Breast epithelium (tissue), 4 donors: ENCODE data around the gene SPATA2. TPM values are rescaled to one million over a fixed set of nuclear protein-coding genes. Genes with fewer than 3 reads are reported as not detected.

Source experiments
- DNase-seq, 2 donors: peaks; one replicate each; pipeline ENCODE4 v3.0.0-alpha.2; 2019; ENCODE audit warnings: low spot score in 2 of 2
- H3K27ac ChIP-seq, 2 donors: fragments of 200-600 bp; sonication (generic) in 1 of 2; one replicate each; pipeline ENCODE4 v1.5.1; 2016 to 2019; ENCODE audit warnings: mild to moderate bottlenecking in 1 of 2
- H3K27me3 ChIP-seq, 2 donors: fragments of 200-600 bp; sonication (generic) in 1 of 2; one replicate each; pipeline versions ENCODE4 v1.5.1 to v1.6.0; 2017 to 2019; ENCODE audit warnings: control low read depth in 1 of 2, mild to moderate bottlenecking in 1 of 2
- H3K36me3 ChIP-seq: fragments of 200-600 bp; one replicate; pipeline ENCODE4 v1.5.1; 2019
- H3K4me1 ChIP-seq, 2 donors: fragments of 200-600 bp; sonication (generic); one replicate each; pipeline ENCODE4 v1.5.1; 2016 to 2019; ENCODE audit warnings: control low read depth in 1 of 2
- H3K4me3 ChIP-seq, 3 donors: fragments of 200-600 bp; sonication (generic); 1 replicate in 2 of 3; 2 replicates in 1 of 3; pipeline ENCODE4 v1.5.1; 2016 to 2019; ENCODE audit warnings: mild to moderate bottlenecking in 3 of 3, moderate library complexity in 2 of 3
- H3K9me3 ChIP-seq, 2 donors: fragments of 200-600 bp; sonication (generic) in 1 of 2; one replicate each; pipeline ENCODE4 v1.5.1; 2016 to 2019; ENCODE audit warnings: control low read depth in 1 of 2
- CTCF ChIP-seq, 3 donors: fragments of 450-650 bp; IDR thresholded peaks; one replicate each; pipeline ENCODE4 v1.5.1; 2016 to 2017; ENCODE audit warnings: antibody characterized with exemption in 3 of 3, mild to moderate bottlenecking in 3 of 3, moderate library complexity in 3 of 3
- POLR2A ChIP-seq: fragments of 450-650 bp; IDR thresholded peaks from one replicate; pipeline ENCODE4 v1.6.1; 2016; ENCODE audit warnings: antibody characterized with exemption, mild to moderate bottlenecking, moderate library complexity
- POLR2AphosphoS5 ChIP-seq, 3 donors: sonication (generic); formaldehyde crosslinking; IDR thresholded peaks; one replicate each; pipeline ENCODE4 v1.6.1; 2017; ENCODE audit warnings: antibody characterized with exemption in 3 of 3
- intact Hi-C: fragments of 100-400 bp; cut with DNase I; formaldehyde crosslinking; loops from one replicate; pipeline ENCODE4 v1.15.1; 2023; ENCODE audit warnings: low total_unique reads
- total RNA-seq, 3 donors: library from RNA; depleted of rRNA; stranded (reverse); fragments of >200 nt; gene quantifications; one replicate each; pipeline ENCODE4 v1.1.0, GENCODE V29; 2016

The SPATA2 gene
- total RNA-seq, 3 donors from 2014 or later: 1.8 to 4.6 (median 4.0) TPM

- H3K9me3 ChIP-seq: no peaks in the 10 kb centered on the region
- TF ChIP-seq POLR2A: no peak
- no peak for TF ChIP-seq POLR2AphosphoS5 (IDR thresholded peaks at IDR 0.05)
- no peak for DNase-seq
- H3K4me1 ChIP-seq: no peaks in the 10 kb centered on the region
- intact Hi-C loops: no loop called here
- no peaks in the 10 kb centered on the region for H3K36me3 ChIP-seq
- no peaks in the 10 kb centered on the region for H3K27me3 ChIP-seq
- H3K27ac ChIP-seq: no peak overlapping the region
- no peak overlapping the region for H3K4me3 ChIP-seq
Observed at GRCh38 chr20:49859011-49859410, 56.3 kb downstream of the SPATA2 start.

- H3K27me3 ChIP-seq: no peaks in the 10 kb centered on the region
- no peaks in the 10 kb centered on the region for H3K36me3 ChIP-seq
- no peaks in the 10 kb centered on the region for H3K9me3 ChIP-seq
- no peaks in the 10 kb centered on the region for H3K4me1 ChIP-seq
- DNase-seq: no peak
- H3K4me3 ChIP-seq: no peak overlapping the region
- intact Hi-C loops: no loop called here
- no peak overlapping the region for H3K27ac ChIP-seq
- TF ChIP-seq POLR2AphosphoS5 (IDR thresholded peaks at IDR 0.05) (no peak), POLR2A (no peak), CTCF (IDR thresholded peaks at IDR 0.05) (no peak)
Observed at GRCh38 chr20:49858076-49858585, 57.2 kb downstream of the SPATA2 start.

- H3K9me3 ChIP-seq: no peaks in the 10 kb centered on the region
- intact Hi-C loops: no loop called here
Observed at GRCh38 chr20:49856904-49857303, 58.4 kb downstream of the SPATA2 start.

GRCh38 chr20:49854190-49854875 is 61.0 kb downstream of the SPATA2 start:
- no peaks in the 10 kb centered on the region for H3K4me1 ChIP-seq
- DNase-seq: no peak
- no peak for TF ChIP-seq POLR2AphosphoS5 (IDR thresholded peaks at IDR 0.05)
- TF ChIP-seq POLR2A: no peak
- no peak for TF ChIP-seq CTCF (IDR thresholded peaks at IDR 0.05)
- intact Hi-C loops: no loop called here
- H3K27ac ChIP-seq: no peak overlapping the region
- H3K36me3 ChIP-seq: no peaks in the 10 kb centered on the region
- H3K4me3 ChIP-seq: no peak overlapping the region
- H3K27me3 ChIP-seq: no peaks in the 10 kb centered on the region
- H3K9me3 ChIP-seq: no peaks in the 10 kb centered on the region

More at GRCh38 chr20:49856904-49857303, 58.4 kb downstream of the SPATA2 start:
- no peak for DNase-seq
- TF ChIP-seq CTCF (IDR thresholded peaks at IDR 0.05) (no peak), POLR2A (no peak), POLR2AphosphoS5 (IDR thresholded peaks at IDR 0.05) (no peak)
- no peaks in the 10 kb centered on the region for H3K36me3 ChIP-seq
- H3K27ac ChIP-seq: no peak overlapping the region
- H3K27me3 ChIP-seq: no peaks in the 10 kb centered on the region
- no peaks in the 10 kb centered on the region for H3K4me1 ChIP-seq
- H3K4me3 ChIP-seq: no peak overlapping the region

- no peak for TF ChIP-seq POLR2A
- H3K4me1 ChIP-seq: no peaks in the 10 kb centered on the region
- H3K9me3 ChIP-seq: no peaks in the 10 kb centered on the region
- no peaks in the 10 kb centered on the region for H3K27me3 ChIP-seq
- no peak overlapping the region for H3K4me3 ChIP-seq
- no peak overlapping the region for H3K27ac ChIP-seq
- no peak for DNase-seq
- intact Hi-C loops: no loop called here
- no peaks in the 10 kb centered on the region for H3K36me3 ChIP-seq
Observed at GRCh38 chr20:49853640-49854039, 61.7 kb downstream of the SPATA2 start.

Other genes starting within 250 kb of the SPATA2 start
- gene B4GALT5, start 201.7 kb downstream of the SPATA2 start, total RNA-seq: 10 to 100 TPM; 16.8 to 33.8 (median 22.1) TPM
- gene SLC9A8, start 102.7 kb downstream of the SPATA2 start, total RNA-seq: 10 to 100 TPM; 11.8 to 13.5 (median 13.3) TPM
- gene RNF114, start 20.9 kb upstream of the SPATA2 start, total RNA-seq: 100 to 1,000 TPM; 224 TPM
- 1 to 10 TPM in 2 of 3 donors, under 1 TPM in 1; 0.80 to 5.0 (median 4.3) TPM for gene SNAI1, start 67.5 kb upstream of the SPATA2 start, total RNA-seq
- gene UBE2V1, start 197.6 kb upstream of the SPATA2 start, total RNA-seq: 10 to 100 TPM; 63.8 to 81.6 (median 79.9) TPM
- gene PEDS1, start 238.2 kb upstream of the SPATA2 start, total RNA-seq: 10 to 100 TPM; 12.9 to 29.4 (median 18.0) TPM